HFF-Myc (cell line): Measurements from ENCODE around the gene UST.
"Not testable (repeated sequence)": the region's sequence is repeated elsewhere in the genome, so short reads cannot be mapped to it uniquely, and the experiment has no call there.

ENCODE experiments used
- DNase-seq: peaks from one replicate; pipeline ENCODE4 v3.0.0-alpha.2; 2011; ENCODE audit warnings: low read depth; ENCODE audit errors: extremely low read depth
- H3K4me3 ChIP-seq: replicated peaks from 2 replicates; pipeline ENCODE4 v1.5.1; 2011; ENCODE audit warnings: low read depth, mild to moderate bottlenecking, control low read depth, low read length
- TF ChIP-seq, protein P1 (sequence below): IDR thresholded peaks from 2 replicates; pipeline ENCODE4 v1.5.1; 2012; ENCODE audit warnings: mild to moderate bottlenecking, low read depth, low read length, control low read depth; ENCODE audit errors: missing control alignments

The UST gene

DNA sequence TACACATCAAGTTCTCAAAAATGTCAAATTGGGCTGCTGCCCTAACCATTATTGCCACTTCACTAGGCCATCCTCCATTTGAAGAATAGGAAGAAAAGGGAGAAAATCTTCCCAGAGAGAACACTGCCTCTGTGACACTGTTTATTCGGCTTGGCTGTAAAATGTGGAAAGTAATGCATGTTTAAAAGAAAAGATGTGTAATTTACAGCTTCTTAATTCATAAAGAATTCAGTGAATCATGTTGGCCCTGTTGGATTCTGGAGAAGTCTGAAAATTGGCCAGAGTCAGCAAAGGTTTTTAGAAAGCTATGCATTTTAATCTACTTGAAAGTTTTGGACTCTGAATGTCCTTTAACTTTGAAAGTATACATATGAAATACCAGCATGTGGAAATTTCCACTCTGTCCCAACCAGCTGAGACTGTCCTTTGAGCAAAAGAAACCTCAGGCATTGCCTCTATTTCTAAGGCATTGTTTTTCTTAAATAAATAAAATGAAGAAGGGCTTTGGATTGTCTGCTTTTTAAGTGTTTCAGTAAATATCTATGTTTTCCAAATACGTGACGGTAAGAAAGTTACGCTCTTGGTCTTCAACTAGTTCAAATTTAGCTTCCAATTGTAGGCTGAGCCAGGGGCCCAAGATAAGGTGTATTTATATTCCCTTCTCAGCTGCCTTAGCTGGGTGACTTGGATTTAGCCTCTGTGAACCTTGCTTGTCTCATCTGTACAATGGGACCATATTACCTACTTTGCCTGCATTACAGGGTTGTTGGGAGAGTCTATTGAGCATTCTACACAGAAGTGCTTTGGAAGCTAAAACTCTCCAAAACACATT lies 222.2 kb downstream of the UST start:
- TF ChIP-seq, protein P1, sequence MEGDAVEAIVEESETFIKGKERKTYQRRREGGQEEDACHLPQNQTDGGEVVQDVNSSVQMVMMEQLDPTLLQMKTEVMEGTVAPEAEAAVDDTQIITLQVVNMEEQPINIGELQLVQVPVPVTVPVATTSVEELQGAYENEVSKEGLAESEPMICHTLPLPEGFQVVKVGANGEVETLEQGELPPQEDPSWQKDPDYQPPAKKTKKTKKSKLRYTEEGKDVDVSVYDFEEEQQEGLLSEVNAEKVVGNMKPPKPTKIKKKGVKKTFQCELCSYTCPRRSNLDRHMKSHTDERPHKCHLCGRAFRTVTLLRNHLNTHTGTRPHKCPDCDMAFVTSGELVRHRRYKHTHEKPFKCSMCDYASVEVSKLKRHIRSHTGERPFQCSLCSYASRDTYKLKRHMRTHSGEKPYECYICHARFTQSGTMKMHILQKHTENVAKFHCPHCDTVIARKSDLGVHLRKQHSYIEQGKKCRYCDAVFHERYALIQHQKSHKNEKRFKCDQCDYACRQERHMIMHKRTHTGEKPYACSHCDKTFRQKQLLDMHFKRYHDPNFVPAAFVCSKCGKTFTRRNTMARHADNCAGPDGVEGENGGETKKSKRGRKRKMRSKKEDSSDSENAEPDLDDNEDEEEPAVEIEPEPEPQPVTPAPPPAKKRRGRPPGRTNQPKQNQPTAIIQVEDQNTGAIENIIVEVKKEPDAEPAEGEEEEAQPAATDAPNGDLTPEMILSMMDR, result no peak
- H3K4me3 ChIP-seq, result no peak overlapping the region
- DNase-seq, result no peak

DNA sequence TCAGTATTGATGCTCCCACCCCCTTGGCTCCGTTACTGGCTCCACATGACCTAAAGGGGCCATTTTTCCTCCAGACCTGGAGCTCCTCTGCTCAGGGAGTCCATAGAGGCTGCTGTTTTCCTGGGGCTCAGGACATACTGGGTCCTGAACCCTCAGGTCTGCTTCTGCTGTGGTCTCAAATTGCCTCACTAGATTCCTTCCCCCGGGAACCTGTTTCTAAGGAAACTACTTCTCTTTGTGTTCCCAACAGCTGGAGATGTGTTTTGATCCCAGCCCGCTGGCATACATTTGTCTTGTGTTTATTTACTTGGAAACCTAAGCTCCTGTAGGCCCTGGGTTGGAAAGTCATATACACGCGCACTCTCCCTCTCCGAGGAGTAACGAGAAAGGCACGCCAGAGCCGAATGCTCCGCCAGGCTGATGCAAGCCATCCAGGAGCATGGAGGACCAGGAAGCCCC lies 222.8 kb downstream of the UST start:
- TF ChIP-seq, protein P1, result no peak
- H3K4me3 ChIP-seq, result no peak overlapping the region
- DNase-seq, result no peak

DNA sequence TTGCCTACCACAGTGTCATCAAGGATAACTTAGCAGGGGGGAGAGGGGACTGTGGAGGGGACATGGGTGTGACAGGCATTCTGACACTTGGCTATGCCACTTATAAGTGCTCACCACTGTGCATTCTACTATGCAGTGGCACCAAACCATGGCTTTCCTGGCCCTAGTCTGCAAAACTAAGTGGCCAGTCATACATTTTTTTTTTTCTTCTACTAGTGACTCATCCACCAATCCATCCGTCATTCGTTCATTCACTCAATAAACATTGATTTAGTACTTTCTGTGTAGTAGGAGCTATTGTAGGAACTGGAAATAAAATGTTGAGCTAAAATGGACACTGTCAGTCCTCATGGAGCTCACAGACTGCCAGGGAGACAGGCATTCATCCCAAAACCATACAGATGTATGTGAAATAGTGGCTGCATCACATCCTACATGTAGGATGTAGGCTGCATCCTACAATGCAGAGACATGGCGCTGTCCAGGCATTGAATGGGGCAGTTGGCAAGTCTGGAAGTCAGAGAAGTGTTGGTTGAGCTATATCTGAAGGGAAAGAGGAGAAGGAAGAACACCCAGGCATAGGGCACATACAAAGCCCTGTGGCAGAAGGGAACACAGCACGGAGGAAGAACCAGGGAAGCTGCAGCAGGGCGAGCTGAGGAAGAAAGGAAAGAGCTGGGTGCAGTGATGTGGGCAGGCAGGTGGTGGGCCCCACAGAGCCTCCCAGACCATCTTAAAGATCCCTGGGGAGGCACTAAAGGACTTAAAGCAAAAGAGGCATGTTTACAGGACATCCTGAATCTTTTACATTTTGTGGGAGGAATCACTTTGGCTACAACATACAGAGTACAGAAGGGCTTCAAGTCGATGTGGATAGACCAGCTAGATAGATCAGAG lies 224.4 kb downstream of the UST start:
- no peak overlapping the region for H3K4me3 ChIP-seq
- TF ChIP-seq, protein P1, result no peak
- no peak for DNase-seq

DNA sequence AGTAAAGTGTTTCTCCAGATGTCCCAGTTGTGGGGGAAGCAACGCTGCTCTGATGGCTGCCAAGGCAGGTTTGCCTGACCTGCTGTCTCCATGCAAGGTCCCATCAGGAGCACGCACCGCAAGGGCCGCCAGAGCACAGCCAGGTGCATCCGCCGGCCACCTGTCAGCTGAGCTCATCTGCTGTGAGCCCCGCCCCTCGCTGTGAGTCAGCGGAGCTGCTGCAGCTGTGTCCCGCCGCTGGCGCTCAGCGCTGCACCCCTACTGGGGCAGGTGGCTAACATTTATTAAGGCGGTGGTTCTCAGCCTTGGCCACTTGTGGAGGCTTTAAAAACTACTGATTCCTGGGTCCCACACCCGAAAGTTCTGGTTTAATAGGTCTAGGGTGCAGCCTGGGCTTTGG lies 225.7 kb downstream of the UST start:
- H3K4me3 ChIP-seq, result no peak overlapping the region
- TF ChIP-seq, protein P1, result no peak
- DNase-seq, result no peak

GRCh38 chr6:148973538-148974208 lies 226.8 kb downstream of the UST start:
- DNase-seq, result no peak
- no peak overlapping the region for H3K4me3 ChIP-seq
- TF ChIP-seq, protein P1, result peak; percentile 51

DNA sequence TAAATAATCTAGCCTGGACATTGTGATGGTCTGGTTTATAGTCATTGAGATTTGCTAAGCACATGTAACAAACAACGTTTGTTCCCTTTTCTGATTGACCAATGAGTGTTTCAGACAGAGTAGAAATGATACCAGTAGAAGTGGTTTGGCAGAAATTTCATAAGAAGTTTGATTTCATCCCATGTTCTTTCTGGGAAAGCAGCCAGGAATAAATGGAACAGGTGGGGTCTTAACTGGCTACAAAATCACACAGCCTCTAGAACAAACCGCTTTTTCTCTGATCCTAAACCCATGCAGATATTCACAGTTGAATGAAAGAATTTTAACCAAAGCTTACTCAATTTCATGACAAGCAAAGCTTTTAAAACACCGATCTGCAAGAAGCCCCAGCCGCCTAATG lies 227.5 kb downstream of the UST start:
- DNase-seq, result no peak
- H3K4me3 ChIP-seq, result no peak overlapping the region
- TF ChIP-seq, protein P1, result no peak

DNA sequence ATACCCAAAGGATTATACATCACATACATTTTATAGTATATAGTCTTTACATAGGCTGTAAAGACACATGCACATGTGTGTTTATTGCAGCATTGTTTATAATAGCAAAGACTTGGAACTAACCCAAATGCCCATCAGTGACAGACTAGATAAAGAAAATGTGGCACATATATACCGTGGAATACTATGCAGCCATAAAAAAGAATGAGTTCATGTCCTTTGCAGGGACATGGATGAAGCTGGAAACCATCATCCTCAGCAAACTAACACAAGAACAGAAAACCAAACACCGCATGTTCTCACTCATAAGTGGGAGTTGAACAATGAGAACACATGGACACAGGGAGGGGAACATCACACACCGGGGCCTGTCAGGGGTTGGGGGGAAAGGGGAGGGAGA lies 231.5 kb downstream of the UST start:
- not testable (repeated sequence) for H3K4me3 ChIP-seq, DNase-seq
